GM21526 (cell line): Measurements from ENCODE around the gene SLC6A1.

Experiments
- ATAC-seq: cut with Tn5 transposase; IDR thresholded peaks from one replicate; pipeline ENCODE4 v1.9.1; 2021; ENCODE audit warnings: moderate library complexity; ENCODE audit not compliant: unreplicated experiment, low FRiP score

The SLC6A1 gene

GRCh38 chr3:10992017-10992942 is at the start of gene SLC6A1:
SLC6A1 (plus strand) TSS chr3:10992748; CDS start chr3:11017212, 24,464 bp downstream.
- ATAC-seq: no peak

DNA sequence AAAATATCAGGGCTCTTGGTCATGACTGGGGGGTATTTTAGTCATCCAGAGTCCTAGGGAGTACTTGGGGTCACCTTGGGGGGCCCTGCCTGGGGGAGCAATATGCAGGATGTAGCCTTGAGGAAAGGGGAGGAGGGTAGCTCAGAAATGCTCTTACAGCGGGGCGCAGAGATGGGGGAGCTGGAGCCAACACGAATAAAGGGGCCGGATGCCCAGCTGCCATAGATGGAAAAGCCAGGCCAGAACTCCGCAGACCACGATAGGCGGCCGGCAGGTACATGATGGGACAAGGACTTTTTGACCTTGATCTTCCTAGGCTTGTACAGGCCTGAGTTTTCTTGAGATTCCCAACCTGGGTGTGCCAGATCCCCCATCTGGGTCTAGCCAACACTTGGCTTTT is 47.7 kb upstream of the SLC6A1 start:
- no peak for ATAC-seq

GRCh38 chr3:10945683-10946287 is 46.8 kb upstream of the SLC6A1 start:
- ATAC-seq: no peak

DNA sequence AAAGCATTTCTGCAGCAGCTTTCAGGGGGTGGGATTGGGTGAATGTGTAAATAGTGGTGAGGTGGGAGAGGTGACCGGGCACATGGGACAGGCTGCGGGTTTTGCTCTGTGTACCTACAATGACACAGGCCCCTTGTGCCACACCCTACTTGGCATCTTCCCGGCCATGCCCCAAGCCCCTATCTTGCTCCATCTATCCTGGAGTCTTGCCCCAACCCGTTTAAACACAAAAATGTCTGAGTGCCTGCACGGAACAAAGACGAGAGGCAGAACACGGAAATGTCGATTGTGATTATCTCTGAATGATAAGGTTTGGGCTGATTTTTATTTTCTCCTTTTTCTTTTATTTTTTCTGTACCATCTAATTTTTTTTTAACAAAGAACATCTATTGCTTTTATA is 46.0 kb upstream of the SLC6A1 start:
- ATAC-seq: no peak

DNA sequence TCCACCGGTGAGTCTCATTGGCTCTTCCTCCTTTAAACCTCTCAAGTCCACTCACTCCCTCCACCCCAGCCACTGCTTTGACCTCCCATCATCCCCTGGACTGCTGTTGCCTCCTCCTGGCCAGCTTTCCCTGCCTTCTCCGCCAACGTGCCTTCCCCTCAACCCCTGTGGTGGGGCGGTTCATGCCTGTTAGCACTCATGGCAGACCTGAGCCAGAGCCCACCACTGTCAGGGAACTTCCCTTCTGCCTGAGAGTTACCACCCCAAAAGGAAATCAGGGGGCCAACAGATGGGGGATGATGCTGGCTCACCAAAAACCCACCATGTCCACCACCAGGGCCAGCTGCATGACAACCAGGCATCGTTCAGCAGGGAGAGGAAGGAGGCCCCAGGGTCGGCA is 44.2 kb upstream of the SLC6A1 start:
- ATAC-seq: no peak

GRCh38 chr3:10949197-10949596 is 43.4 kb upstream of the SLC6A1 start:
- no peak for ATAC-seq

DNA sequence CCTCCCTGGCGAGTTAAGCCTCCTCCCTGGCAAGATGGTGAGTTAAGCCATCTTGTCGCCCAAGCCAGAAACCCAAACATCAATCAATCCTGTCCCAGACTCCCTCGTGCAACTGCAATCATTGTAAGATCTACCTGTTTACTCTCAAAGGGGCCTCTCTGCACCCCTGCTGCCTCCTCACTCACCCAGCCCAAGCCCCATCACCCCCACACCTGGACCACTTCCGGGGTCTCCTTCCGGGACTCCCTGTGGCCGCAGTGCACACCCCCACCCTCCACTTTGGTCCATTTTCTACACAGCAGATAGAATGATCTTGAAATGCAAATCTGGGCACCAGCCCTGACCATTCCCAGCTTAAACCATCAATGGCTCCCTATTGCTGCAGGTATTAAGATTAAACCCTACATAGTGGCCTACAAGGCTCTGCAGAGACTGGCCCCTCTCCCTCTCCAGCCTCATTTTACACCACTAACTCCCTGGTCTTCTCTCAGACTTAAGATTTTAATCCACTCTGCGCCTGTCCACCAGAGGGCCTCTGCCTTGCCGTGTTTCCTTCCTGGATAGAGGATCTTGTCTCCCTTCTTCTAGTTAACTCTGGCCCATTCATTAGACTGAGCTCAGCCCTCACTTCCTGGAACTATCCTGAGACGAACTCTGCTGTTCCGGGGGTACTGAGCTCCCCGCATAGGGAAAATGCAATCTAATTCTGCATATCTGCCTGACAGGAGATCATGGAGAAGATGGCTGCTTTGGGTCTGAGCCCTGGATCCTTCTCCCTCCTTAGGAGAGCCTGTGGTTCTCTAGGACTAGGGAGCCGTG is 41.9 kb upstream of the SLC6A1 start:
- ATAC-seq: no peak

DNA sequence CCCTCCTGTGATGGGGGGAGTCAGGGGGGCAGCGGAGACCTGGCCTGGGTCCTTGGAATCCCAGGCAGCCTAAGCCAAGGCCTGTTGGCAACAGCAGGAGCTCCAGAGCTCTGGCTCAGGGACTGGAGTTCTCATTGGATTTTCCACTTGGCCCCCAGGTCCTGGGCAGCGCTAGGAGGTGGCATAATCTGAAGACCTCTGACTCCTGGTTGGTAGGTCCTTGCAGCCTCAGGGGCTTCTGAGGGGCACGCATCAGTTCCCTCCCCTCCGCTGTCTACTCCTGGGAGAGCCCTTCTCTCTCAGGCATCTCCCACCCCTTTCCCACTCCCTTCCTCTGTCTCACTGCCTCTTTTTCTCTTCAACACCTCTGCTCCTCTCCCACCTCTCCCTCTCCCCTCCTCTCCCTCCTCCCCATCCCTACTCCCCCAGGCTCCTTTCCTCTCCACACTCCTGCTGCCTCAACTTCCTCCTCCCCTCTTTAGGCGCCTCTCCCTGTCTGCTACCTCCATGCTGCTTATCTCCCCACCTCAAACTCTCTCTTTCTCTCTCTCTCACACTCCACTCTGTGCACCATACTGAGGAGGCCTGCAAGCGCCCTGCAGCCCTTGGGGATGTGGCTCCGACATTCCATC is 41.1 kb upstream of the SLC6A1 start:
- no peak for ATAC-seq

DNA sequence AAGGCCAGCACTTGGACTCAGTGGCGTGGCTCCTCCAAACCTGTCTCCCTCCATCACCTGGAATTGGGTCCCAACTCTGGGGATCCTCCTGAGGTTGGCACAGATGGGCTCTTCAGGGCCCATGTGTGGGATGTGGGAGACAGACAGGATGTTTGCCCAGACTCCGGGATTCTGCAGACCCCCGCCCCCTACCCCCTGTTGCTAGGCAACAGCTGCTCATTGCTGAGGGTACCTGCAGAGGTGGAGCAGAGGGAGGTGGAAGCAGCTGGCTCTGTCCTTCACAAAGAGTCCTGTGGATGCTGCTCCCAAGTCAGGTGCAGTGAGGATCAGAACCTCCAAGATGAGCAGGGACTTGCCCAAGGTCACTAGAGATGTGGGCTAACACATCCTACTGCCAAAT is 40.0 kb upstream of the SLC6A1 start:
- ATAC-seq: no peak

- no peak for ATAC-seq
These were observed 37.8 kb upstream of the SLC6A1 start for GRCh38 chr3:10954740-10955139.

- no peak for ATAC-seq
These were observed 36.7 kb upstream of the SLC6A1 start for GRCh38 chr3:10955711-10956453.

- ATAC-seq: no peak
These were observed 36.0 kb upstream of the SLC6A1 start for GRCh38 chr3:10956531-10956930.

GRCh38 chr3:10956986-10957385 is 35.6 kb upstream of the SLC6A1 start:
- no peak for ATAC-seq

- no peak for ATAC-seq
These were observed 34.4 kb upstream of the SLC6A1 start for GRCh38 chr3:10957976-10958749.

DNA sequence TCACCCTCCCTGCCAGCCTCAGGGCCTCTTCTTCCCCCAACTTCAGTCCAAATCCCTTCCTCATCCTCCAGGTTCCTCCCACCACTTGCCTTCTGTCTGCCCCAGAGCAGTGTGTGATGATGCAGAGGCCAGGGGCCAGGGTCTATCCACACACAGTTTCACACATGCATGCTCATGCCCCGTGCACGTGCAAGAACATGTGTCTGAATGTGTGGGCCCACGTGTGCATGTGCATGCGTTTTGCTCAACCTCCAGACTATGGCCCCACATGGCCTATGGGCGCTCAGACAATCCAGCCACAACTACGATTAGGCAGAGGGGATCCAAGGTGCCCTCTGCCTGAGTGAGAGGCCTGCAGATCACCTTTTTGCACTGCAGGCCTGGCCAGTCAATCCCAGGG is 32.3 kb upstream of the SLC6A1 start:
- ATAC-seq: no peak

DNA sequence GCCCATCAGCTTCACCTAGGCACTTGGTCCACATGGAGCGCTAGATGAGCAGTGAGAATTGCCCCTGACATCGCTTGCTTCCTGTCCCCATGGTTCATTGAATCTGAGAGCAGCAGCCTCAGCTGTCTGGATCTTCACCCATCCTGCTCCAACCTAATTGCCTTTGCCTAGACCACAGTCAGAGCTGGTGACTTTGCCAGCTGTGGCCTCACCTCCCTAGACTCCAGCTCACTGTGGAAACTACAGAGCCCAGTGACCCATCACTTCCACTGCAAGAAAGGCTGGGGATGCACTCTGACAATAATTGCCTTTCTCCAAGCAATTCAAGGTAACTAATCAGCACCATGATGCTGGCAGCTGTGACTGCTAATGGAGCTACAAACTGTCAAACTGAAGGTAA is 30.6 kb upstream of the SLC6A1 start:
- no peak for ATAC-seq

- ATAC-seq: no peak
These were observed 30.0 kb upstream of the SLC6A1 start for GRCh38 chr3:10962481-10963036.

- no peak for ATAC-seq
These were observed 27.9 kb upstream of the SLC6A1 start for GRCh38 chr3:10964537-10965167.
